MV-4-11 (cell line): Measurements from ENCODE around the gene PIH1D1.

Experiments
- DNase-seq: peaks from one replicate; lab custom pipeline; 2025; lab: John Stamatoyannopoulos, UW

The PIH1D1 gene

DNA sequence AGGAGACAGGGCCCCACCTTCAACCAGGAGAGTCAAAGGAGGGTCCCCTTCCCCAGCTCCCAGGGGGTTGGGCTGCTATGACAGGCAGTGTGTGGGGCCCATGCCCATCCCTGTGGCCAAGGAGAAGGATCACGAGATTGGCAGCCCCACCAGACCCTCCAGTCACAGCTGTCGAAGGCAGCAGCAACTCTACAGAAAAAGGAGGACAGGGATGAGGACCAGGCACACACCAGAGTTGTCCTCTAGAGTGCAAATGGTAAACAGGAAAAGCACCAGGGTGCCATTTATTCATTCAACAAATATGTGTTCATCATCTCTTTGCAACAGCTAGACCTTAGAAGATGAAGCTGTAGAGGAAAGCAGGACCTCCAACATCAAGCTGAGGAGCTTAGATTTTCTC is 32.4 kb downstream of the PIH1D1 start:
- DNase-seq, result no peak

DNA sequence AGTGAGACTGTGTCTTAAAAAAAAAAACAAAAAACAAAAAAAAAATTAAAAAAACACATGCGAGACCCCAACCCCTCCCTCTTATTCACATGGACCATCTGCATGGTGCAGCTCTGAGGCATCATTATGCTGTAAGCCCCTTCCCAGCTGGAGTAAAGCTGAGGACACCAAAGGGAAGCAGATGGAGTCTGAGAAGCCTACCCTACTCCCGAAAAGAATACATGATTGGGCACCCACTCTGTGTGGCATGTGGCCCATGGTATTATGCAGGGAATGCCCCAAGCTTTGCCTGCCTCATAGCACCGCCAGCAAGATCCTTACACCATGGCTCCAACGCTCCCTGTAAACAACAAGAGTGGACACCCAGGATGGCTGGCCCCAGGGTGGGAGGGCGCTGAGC is 33.1 kb downstream of the PIH1D1 start:
- no peak for DNase-seq

DNA sequence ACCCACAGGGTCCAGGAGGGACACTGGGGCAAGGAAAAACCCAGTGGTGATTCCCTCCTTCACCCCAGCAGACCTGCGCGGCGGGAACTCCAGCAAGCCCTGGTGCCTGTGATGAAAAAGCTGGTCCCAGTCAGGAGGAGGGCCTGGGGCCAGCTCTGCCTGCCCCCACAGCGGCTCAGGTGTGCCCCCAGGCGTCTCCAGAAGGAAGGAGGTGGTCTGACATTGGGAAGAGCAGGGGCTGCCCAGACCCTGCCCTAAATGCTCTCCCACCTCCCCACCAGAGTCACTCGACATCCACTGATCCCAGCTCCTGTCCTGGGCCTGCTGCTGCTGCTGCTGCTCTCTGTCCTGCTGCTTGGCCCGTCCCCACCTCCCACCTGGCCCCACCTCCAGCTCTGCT is 34.5 kb downstream of the PIH1D1 start:
- DNase-seq, result no peak

DNA sequence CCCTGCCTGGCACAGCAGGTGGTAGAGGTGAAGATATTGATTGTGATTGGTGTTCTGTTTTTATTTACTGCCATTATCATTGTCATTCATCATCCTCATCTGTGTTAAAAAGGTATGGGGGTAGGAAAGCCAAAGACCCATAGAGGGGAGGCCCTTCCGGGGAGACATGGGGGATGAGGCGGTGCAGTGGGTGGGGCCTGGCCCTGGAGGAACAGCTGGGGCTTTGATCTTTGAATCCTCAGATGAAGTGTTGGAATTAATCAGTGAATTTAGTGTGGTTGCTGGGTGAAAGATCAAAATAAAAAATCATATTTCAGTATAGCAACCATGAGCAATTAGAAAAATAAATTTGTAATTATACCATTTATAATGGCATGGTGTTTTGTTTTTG is 35.8 kb downstream of the PIH1D1 start:
- no peak for DNase-seq

DNA sequence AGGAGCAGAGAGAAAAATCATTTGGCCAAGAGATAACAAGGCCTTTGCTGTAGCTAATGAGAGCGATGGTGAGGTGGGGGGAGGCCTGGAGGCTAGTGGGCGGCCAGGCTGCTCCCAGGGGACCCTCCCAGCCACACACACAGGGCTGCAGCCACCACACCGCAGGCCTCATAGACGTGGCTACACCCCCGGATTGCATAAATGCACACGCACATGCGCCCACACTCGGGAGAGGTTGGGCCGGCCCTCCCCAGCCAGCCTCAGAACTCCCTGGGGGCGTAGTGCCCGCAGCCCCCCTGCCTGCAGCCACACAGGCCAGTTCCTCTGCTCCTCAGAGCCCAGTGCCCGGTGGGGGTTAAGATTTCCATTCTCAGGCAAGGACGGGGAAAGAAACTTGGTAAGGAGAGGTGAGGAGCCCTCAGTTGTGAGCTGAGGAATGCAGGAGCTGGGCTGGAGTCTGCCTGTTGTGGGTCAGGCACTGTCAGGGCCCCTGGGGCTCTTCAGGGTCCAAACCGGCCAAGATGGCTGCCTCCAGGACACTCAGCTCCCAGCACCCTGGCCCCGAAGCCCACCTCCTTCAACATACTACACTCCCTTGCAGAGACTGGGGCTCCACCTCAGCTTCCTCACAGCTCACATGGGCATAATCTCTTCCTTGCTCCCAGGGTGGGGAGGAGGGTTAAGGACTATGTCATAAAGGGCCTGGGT is 36.4 kb downstream of the PIH1D1 start:
- peak; percentile 73 for DNase-seq

DNA sequence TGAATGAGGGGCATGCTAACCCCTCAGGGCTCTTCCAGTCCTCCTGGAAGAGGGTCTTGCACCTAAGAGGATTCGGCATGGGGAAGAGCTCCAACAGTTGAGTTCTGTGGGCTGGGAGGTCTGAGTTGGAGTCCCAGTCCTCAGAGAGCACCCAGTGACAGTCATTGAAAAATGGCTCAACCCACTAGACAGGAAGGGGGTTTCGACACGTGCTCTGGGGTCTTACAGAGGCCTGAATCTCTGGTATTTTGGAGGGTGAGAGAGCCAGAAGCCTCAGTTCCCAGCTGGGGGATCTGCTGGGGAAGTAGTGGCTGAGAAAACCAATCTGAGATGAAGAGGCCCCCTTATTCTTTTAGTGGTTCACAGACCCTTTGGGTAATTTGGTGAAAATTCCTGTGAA is 37.4 kb downstream of the PIH1D1 start:
- no peak for DNase-seq

DNA sequence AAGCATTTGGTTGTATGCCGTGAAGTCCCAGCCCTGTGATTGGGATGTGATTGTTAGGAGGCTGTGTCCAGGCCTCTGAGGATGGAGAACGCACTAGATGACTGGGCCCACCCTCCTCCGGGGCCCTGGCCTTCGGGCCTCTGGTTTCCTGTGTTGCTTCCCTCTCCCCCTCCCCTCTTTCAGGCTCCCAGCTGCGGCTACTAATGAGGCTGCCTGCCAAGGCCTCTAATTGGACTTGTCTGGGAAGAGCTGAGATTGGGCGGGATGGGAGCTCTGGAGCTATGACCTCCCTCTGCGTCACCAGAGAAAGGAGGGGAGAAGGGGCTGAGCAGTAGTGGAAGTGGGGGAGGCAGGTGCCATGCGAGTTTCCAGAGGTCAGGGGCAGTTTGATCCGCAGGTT is 38.3 kb downstream of the PIH1D1 start:
- no peak for DNase-seq

DNA sequence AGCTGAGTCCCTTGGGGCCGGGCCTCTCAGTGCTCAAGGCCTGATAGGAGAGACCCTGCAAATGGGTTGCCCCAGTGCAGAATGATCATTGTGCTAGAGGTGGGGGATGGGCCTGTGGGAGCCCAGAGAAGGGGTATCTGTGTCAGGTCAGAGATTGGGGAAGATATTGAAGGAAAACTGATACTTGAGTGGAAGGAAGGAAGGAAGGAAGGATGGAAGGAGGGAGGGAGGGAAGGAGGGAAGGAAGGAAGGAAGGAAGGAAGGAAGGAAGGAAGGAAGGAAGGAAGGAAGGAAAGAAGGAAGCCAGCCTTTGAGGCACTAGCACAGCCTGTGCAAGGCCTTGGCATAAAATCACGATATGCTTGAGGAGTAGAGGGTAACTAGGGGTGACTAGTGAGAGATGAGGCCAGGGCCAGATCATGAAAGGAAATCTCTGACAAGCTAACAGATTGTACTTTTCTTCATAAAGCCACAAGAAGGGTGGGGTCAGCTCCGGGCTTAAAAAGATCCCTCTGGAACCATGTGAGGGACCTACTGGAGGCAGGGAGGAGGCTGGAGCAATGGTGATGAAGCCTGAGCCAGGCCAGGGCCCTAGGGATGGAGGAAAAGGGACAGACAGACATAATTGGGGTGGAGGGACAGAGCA is 39.8 kb downstream of the PIH1D1 start:
- DNase-seq, result no peak

DNA sequence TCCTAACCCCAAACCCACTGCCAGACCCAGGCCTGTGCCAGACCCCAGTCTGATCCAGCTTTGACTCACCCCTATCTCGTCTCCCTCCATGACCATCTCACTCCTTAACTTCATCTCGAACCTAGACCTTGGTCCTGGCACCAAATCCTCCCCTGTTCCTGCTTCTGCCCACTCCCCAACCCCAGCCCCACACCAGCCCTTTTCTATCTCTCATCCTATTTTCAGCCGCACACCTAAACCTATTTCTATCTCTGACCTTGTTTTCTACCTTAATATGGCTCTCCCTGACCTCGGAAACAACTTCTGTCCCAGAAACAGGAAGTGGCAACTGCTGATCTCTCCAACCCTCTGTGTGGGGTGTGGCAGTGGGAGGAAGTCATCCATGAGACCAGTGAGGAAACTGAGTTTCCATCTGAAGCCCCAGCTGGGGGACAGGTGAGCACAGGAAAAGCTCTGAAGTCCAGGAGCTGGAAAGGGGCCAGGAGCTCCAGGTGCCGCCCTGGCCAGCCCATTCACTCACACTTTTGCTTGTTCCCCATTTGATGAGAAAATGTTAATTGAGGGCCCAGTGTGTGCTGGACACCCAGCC is 42.1 kb downstream of the PIH1D1 start:
- peak; percentile 85 for DNase-seq

DNA sequence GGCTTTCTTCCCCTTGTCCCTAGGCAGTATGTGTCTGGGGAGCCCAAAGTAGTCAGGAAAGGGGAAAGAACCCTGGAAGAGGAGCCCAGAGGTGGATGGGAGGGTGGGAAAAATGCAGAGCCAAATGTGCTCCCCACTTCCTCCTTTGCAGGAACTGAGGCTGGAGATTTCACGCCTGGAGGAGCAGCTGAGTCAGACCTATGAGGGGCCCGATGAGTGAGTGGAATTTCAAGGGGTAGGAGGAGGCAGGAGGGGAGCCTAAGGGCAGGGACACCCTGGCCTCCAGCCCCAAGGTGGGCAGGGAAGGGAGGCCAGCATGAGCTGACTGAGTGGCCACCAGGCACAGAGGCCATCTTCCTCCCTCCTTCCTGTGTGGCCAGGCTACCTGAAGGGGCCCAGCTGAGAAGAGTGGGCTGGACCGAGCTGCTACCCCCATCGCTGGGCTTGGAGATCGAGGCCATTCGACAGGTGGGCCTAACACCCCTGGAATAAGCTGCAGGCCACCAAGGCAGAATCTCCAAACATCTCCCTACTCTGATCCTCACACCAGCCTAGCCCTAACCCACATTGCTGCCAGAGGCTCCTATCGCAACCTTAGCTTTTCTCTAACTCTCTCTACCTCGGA is 42.7 kb downstream of the PIH1D1 start:
- DNase-seq, result peak; percentile 47

DNA sequence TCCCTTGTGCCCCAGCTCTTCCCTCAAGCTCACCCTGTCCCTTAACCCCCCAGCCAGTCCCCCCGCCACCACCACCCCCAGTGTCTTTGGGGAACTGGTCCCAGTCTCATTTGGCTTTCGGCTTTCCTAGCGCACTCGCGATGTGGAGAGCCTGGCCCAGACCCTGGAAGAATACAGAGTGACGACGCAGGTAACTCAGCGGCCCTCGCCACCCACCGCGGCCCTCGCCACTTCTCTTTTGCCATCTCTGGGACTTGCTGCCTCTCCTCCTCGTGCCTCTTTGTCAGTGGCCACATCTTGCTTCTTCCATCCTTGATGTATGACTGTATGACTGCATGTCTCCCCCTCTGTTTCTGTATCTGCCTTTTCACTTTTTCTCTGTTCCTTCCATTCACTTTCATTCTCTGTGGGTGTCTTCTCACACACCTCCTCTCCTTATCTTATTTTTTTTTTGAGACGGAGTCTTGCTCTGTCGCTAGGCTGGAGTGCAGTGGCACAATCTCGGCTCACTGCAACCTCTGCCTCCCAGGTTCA is 44.1 kb downstream of the PIH1D1 start:
- DNase-seq, result no peak

DNA sequence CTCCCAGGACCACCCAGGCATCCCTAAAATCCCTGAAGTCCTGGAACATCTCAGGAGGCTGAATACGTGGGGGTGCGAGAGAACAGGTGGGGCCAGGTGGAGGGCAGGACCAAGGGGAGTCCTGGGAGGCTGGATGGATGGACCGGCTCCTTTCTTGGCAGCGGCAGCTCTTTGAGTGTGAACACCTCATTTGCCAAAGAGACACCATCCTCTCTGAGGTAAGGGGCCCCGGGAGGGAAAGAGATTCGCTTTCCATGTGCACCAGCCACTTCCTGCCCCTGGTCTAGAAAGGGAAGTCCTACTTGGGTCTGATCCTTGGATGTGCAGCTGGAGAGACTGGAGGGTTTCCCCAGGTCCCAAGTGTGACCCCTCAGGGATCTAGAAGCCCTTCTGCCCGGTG is 44.5 kb downstream of the PIH1D1 start:
- no peak for DNase-seq

DNA sequence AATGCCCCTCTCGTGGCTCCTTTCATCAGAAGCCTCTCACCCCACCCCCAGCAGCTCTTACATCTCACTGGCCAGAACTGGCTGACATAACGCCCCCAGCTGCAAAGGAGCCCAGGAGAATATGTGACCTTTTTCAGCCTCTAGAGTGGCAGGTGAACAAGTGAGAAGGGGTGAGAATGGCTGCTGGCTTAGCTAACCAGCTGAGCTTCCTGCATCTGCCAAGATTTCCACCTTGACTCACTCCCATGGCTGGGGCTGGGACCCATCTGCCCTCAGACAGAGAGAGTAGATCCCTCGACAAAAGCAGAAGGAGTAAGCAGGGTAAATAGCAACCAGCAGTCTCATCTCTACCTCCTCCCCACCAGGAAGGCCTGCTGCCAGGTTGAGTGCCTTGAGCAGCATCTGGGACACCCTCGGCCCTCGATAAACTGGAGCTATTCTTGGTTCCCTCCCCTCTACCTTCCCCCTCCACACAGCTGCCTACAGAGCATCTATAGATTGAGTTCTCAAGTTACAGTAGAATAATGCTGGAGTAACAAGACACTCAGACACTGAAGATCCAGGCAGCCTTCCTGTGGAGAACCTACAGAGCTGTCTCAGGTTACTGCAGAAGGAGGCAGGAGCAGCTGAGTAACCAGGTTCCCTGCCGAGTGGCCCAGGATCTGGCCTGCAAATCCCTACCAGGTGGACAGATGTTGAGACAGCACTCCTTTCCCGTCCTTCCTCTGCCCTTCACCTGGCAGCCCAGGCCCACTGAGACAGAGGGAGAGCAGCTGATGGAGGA is 48.0 kb downstream of the PIH1D1 start:
- DNase-seq, result no peak

DNA sequence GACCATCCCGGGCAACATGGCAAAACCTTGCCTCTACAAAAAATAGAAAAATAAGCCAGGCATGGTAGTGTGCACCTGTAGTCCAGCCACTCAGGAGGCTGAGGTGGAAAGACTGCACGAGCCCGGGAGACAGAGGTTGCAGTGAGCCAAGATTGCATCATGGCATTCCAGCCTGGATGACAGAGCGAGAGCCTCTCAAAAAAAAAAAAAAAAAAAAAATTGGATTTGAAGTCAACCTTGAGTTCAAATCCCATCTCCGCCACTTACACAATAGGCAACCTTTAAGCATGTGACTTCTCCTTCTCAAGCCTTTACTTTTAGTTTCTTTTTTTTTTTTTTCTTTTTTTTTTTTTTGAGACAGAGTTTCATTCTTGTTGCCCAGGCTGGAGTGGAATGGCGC is 51.6 kb downstream of the PIH1D1 start:
- DNase-seq, result peak; percentile 39

DNA sequence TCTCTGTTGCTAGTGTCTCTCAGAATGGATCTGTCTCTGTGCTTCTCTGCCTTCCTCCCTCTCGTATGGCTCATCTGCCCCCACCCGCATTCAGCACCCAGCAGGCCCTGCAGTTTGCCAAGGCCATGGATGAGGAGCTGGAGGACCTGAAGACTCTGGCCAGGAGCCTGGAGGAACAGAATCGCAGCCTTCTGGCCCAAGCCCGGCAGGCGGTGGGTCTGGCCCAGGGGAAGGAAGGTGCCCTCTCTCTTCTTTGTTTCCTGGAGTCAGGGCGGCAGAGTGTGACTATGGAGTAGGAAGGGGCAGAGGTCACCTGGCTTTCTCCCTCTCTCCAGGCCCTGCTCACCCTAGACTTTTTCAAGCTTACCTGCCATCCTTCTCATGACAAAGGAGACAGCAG is 52.7 kb downstream of the PIH1D1 start:
- no peak for DNase-seq

DNA sequence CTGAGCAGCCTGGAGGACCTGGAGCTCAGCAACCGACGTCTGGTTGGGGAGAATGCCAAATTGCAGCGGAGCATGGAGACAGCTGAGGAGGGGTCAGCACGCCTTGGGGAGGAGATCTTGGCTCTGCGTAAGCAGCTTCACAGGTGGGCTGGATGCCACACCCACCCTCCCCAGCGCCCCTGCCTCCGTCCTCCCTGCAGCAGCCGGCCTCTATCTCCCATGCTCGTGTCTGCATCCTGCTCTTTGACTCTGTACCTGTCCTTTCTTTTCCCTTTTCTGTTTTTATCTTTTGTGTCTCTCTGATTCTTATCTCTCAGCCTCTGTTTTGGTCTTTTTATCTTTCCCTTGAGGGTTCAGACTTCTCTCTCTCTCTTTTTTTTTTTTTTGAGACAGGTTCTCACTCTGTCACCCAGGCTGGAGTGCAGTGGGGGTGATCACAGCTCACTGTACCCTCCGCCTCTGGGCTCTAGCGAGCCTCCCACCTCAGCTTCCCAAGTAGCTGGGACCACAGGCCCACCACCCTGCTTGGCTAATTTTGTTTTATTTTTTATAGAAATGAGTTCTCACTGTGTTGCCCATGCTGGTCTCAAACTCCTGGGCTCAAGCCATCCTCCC is 53.5 kb downstream of the PIH1D1 start:
- DNase-seq, result no peak

DNA sequence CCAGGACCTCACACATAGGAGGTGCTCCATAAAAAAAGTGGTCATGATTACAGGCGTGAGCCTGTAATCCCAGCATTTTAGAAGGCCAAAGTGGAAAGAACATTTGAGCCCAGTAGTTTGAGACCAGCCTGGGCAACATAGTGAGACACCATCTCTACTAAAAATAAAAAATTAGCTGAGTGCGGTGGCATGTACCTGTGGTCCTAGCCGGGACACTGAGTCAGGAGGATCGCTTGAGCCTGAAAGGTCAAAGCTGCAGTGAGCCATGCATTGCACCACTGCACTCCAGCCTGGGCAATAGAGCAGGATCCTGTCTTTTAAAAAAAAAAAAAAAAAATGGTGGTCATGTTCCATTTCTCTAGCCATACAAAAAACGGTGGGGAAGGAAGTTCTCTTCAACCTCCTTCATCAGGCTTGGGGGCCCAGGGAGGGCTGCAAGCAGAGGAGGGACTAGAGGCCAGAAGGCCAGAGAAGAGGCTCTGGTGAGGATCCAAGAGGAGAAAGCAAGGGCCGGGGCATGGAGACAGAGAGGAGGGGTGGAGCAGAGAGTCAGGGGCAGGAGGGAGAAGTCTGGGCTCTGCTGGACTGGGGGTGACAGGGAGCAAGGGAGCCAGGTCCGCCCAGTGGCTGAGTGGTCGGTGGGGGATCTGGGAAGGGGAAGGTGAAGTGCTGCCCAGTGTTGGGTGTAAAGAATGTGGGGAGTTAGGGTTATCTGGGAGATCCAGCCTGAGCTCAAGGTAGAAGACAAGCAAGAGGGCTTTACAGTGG is 54.7 kb downstream of the PIH1D1 start:
- DNase-seq, result no peak
